NCI-H524 (cell line): ENCODE data around the gene PM20D1.
A peak's percentile ranks its signal among the peaks of the same experiment; 100 is the strongest.

Experiments
- DNase-seq, 2 experiments: peaks; one replicate each; lab custom pipeline; 2025; lab: John Stamatoyannopoulos, UW

The PM20D1 gene

GRCh38 chr1:205805082-205805711 lies 44.7 kb downstream of the PM20D1 start:
- DNase-seq: no peak

GRCh38 chr1:205804605-205805004 lies 45.3 kb downstream of the PM20D1 start:
- DNase-seq: no peak

- DNase-seq: no peak
These were observed 45.9 kb downstream of the PM20D1 start for GRCh38 chr1:205803986-205804385.

GRCh38 chr1:205802060-205802459 lies 47.9 kb downstream of the PM20D1 start:
- no peak for DNase-seq

- DNase-seq: no peak
These were observed 48.8 kb downstream of the PM20D1 start for GRCh38 chr1:205800981-205801703.

GRCh38 chr1:205800427-205800826 lies 49.5 kb downstream of the PM20D1 start:
- no peak for DNase-seq

DNA sequence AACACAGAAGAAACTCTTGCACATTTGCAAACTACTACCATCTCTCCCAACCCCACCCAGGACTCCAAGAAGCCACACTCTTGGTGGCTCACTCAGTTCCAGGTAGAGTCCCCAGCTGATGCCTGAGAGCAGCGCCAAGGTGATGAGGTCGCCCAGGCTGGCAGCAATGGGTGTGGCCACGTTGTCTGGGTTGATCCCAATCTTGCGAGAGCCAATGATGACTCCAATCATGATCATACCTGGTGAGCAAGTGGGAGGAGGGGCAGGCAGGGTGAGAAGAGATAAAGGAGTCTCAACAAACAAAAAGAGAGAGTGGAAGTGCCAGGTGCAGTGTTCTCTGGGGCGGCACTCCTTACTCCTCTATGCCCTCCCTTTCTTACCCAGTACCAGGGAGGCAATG lies 51.4 kb downstream of the PM20D1 start:
- no peak for DNase-seq

- DNase-seq: no peak
These were observed 52.8 kb downstream of the PM20D1 start for GRCh38 chr1:205797168-205797567.

DNA sequence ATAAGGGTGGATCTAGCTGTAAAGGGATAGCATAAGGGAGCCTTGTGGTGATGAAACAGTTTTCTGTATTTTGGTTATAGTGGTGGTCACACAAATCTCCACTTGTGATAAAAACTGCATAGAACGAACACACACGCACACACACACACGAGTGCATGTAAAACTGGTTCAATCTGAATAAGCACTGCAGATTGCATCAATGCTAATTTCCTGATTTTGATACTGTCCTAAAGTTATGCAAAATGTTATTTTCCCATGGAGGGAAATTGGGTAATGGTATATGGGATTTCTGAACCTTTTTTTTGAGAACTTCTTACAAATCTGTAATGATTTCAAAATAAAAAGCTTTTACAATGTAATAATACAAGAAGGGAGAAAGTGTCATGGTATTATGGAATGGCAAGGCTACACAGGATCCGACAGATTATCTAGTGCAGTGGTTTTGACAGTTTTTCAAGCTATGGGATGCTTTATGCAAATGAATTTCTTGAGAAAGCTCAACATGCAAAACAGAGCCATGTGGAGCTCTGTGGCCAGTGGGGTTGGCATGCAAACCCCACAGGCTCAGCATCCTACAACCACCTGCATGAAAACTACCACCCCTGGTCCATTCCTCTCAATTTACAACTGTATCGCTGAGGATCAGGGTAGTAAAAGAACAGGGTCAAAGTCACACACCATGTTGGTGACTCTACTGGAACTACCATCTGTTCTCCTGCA lies 55.8 kb downstream of the PM20D1 start:
- no peak for DNase-seq

- DNase-seq: peak; percentile 35 to 49
These were observed 56.8 kb downstream of the PM20D1 start for GRCh38 chr1:205792961-205793673.

- peak; percentile 5 to 28 for DNase-seq
These were observed 57.5 kb downstream of the PM20D1 start for GRCh38 chr1:205792481-205792881.

GRCh38 chr1:205791568-205792180 lies 58.3 kb downstream of the PM20D1 start:
- DNase-seq: peak; percentile 6 to 66

DNA sequence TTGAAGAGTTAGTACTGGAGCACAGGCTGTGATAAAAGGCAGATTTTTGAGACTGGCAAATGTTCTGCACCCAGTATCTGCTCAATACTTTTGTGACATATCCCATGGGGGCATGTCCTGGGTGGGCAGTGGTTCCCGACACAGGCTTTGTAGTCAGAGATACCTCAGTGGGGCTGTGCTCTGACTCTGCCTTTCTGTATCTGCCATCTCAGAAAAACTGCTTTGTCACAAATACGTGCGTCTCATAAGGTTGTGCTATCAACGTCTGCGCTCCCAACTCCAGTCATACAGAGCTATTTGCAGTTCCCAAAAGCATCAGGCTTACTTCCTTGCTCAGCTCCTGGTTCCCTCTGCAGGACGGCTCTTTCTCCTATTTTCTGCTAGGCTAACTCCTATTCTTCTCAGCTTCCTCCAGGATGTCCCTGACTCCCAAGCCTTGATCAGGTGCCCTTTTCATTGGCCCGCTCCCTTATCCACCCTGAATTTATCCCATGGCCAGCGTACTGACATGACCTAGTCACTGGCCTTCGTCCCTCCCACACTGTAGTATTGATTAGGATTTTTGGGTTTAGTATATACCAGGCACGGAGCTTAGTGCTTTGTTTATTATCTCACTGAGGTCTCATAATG lies 62.5 kb downstream of the PM20D1 start:
- DNase-seq: no peak

GRCh38 chr1:205786601-205787000 lies 63.3 kb downstream of the PM20D1 start:
- no peak for DNase-seq

DNA sequence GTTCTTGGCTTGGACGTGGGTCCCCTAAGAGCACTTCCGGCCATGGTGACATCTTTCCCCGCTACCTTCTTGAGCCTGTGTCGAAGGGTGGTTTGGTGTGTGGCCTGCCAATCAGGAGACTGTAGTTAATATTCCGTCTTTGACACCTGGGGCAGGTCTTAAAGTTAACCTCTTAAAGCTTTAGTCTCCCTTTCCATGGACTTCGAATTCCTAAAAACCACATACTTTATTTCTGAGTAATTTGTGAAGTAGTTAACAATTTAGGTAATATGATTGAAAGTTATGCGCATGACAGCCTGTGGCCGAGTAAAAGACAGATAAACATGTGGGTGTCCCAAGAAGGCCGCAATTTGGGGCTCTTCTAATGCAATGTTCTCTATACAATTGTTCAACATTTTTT lies 64.5 kb downstream of the PM20D1 start:
- DNase-seq: no peak

DNA sequence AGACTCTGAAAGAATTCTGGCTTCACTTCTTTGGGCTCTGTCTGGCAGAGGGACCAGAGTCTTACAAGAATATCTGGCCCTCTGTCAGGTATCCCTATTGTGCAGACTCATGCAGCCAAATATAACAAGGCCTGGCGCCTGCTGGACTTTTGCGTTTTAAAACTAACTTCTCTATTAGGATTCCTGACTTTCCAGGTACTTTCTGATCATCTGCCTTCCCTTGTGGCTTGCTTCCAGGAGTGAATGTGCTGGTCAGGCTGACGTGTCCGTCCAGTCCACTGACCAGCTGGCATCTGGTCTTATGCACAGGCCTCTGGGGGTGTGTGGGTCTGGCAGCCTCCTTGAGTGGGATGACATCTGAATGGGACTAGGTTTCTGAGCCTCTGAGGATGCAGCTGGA lies 66.0 kb downstream of the PM20D1 start:
- no peak for DNase-seq

DNA sequence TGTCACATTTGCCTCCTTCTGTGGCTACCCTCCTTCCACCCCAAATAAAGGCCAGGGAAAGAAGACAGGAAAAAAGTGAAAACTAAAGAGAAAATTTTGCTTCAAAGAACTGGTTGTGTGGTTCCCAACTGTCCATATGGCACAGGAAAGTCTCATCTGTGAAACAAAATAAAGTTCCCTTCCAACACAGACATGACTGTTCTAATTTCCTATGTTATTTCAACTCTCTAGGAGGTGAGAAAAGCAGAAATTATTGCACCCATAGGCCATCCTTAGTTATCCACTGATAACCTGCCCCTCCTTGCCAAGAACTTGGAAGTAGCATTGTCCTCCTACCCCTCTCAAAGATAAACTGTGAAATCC lies 66.5 kb downstream of the PM20D1 start:
- DNase-seq: no peak

GRCh38 chr1:205782627-205783432 lies 67.1 kb downstream of the PM20D1 start:
- no peak for DNase-seq

DNA sequence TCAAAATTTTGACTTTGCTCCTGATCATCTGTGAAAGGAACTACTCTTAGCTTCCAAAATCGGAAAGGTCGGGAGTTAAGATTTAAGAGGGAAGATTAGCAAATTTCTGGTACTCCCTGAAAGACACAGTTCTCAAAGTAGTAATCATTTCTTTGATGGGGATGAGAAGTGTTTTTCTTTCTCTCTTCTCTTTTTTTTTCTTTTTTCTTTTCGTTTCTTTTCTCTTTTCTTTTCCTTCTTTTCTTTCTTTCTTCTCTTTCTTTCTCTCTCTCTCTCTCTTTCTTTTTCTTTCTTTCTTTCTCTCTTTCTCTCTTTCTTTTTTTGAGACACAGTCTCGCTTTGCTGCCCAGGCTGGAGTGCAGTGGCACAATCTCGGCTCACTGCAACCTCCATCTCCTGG lies 69.6 kb downstream of the PM20D1 start:
- DNase-seq: no peak
